GM19463 (cell line): ENCODE results near the gene MAFG.

Source experiments
- ATAC-seq: cut with Tn5 transposase; IDR thresholded peaks from one replicate; pipeline ENCODE4 v1.9.1; 2021; ENCODE audit warnings: mild to moderate bottlenecking, moderate library complexity; ENCODE audit not compliant: unreplicated experiment

The MAFG gene

DNA sequence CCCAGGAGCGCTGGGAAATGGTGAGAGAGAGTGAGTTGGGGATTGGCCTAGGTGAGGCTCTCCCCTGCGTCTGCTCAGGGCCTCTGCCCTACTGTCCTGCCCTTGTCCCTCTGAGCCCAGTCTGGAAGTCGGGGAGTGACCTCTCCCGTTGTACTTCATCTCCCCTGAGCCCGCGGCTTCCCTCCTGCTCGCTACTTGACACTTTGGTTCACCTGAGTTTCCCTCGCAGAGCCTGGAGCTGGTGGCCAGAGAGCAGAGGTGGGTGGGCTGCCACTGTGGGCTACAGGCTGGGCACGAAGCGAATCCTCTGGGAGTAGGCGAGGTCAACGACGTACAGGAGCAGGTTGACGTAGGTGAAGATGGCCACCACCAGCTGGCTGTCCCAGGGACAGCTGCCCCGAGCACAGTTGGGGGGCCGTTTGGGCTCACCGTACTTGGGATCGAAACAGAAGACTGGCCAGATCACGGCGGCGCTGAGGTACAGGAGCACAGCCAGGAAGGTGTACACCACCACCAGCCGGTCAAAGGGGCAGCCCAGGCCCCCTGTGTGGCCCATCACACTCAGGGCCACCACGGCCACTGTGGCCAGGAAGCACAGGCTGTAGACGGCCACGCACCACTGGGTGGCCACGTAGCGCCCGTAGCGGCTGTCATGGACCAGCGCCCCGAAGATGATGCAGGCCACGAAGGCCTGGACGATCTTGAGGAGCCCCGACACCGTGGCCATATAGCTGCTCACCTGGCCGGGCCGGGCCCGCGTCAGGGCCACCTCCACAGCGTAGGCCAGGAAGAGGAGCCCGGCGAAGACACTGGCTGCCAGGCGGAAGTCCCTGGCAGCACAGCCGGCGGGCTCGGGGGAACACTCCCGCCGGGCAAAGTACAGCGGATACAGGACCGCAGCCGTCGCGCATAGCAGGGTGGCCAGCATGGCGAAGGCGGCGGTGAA is 13.3 kb upstream of the MAFG start:
- no peak for ATAC-seq

DNA sequence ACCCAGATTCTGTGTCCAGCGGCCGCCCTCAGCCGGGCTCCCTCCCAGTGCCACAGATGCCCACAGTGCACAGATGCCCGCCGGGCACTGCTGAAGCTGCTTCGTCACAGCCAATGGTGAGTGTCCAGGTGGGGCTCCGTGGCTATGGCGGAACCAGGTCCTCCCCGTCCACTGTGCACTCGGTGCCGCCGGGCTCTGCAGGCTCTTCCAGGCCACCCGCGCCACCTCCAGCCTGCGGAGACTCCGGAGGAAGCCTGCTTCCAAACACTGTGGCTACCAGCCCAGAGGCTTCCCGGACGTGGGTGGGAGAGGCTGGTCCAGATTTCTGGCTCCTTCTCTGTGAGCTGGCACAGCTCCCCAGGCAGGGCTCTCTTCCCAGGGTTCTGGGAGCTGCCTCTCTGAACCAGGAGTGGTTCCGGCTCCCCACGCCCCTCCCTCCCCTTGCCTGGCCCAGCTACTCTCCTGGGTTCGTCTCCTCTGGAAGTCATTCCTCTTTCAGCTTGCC is 12.4 kb upstream of the MAFG start:
- ATAC-seq: no peak

DNA sequence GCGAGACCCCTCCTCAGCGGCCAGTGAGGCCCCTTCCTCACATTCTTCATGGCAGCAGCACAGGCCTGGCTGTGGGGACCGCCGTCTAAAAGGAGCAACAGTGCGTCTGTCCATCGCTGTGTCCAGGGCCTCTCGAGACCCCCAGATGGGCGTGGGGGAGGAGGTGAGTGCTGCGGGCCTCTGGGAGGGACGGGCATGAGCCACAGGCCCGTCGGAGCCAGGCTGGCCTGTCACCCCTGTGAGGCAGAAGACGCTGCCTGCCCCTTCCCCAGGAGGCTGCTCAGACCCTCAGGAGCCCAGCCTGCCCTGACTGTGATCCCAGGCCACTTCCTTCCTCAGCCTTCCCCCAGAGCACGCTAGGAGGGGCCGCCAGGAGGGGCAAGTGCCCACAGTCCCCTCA is 11.7 kb upstream of the MAFG start:
- ATAC-seq: no peak

DNA sequence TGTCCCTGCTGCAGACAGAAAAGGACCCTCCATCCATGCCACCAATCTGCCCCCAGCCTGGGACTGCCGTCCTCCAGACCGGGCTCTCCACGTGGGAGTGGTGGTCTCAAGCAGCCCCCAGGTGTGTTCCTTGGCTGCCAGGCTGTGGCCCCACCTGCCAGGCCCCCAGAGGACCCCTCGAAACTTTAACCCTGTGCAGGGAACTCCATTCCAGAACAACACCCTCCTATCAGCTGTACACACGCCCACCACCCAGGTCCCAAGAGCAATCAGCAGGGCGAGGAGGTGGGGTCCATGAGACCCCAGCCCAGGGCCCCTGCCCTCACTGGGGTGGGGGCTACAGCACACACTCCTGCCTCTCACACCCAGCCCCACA is 8.2 kb upstream of the MAFG start:
- no peak for ATAC-seq

DNA sequence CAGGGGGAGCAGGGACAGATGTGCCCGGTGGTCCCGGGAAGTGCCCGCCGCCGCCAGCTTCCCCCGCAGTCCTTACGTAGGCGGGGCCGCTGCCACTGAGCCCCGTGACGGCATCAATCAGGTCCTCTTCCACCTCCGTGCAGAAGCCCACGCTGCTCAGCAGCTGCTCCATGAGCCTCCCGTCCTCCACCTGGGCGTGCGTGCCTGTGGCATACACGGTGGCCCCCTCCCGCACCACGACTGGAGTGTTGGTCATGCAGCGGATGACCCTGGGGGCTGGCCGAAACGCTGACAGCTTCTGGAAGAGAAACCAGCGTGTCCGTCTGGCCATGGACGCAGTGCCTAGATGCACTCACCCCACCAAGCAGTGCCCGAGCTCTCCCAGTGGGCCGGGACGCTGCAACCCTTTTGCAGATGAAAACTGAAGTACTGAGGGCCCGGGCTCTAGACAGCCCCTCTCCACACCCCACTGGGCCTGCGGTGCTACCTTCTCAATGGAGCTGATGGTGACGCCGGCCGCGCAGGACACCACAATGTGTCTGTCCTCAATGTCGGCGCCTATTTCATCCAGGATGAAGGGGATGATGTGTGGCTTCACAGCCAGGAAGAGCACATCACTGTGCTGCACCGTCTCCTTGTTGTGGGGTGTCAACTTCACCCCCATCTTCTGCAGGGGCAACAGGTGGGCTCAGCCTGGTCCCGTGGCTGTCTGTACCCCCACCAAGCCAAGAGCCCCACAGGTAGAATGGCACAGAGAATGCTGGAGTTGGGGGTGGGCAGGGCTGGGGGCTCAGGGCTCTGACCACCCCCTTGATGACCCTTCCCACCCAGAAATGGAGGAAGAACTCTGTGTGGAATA is 7.5 kb upstream of the MAFG start:
- ATAC-seq: no peak

DNA sequence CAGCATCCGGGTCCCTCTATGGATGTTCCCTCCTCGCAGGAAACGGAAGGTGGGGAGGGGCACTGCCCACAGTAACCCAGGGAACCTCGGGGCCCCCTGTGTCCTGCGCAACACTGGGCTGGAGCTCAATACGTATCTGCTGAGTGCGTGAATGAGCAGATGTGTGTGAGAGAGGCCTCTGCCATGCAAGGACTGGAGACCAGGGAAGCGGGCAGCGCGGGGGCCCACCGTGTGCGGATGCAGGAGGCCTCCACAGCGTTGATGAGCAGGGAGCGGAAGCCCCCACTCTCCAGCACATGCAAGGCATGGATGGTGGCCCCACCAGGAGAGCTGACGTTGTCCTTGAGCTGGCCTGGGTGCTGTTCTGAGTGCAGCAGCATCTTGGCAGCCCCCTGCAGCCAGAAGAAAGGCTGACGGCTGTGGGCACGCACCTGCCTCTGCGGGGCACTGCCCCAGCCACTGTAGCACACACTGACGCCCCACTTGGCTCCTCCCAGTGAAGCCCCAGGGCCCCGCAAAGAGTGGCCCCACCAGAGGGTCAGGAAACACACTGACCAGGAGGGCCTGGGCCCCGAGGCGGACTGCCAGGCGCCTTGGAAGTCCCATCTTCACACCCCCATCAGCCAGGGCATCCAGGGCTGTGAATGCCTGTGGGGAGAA is 6.7 kb upstream of the MAFG start:
- no peak for ATAC-seq

DNA sequence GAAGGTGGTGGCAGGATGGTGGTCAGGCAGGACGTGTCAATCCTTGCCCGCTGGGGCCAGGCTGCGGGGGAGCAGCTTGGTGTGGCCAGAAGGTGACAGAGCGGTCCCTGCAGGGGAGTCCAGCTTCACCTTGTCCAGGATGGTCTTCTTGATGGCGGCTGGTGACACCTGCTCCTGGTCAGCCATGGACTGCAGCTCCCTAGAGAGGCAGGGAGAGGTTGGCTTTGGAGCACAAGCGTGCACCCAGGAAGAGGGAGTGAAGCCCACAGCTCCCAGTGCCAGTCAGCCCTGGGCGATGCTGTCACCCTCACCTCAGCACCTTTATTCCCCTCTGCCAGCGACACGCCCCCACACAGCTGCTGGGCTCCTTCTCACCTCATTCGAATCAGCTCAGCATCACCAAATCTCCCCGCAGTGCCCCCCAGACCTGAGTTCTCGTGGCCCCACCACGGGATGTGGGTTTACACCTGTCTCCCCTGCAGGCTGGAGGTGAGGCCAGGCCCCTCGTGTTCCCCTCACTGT is 5.7 kb upstream of the MAFG start:
- ATAC-seq: no peak

DNA sequence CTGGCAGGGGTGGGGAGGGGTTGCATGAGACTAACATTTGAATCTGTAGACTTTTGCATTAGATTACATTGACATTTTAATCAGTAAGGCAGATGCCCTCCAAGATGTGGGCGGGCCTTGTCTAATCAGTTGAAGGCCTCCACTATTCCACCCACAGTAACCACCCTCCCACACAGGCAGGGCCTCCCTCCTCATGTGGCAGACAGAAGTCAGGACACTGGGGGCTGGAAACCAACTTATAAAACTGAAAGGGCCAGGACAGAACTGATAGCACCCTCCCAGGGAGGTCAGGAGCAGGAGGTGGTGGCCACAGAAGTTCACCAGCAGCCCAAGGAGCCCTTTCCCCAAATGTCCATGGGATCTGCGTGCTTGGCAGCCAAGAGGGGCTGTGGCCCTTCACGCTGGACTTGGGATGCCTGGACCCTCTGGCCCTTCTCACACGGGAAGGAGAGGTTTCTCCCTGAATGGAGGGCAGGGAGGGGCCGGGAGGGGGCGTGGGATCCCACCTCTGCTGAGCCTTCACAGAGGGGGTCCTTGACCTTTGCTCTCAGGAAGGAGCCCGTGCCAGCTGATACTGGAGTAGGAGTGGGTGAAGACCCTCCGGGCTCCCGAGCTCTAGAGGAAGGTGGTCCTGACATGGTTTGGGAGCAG is 4.9 kb upstream of the MAFG start:
- no peak for ATAC-seq

DNA sequence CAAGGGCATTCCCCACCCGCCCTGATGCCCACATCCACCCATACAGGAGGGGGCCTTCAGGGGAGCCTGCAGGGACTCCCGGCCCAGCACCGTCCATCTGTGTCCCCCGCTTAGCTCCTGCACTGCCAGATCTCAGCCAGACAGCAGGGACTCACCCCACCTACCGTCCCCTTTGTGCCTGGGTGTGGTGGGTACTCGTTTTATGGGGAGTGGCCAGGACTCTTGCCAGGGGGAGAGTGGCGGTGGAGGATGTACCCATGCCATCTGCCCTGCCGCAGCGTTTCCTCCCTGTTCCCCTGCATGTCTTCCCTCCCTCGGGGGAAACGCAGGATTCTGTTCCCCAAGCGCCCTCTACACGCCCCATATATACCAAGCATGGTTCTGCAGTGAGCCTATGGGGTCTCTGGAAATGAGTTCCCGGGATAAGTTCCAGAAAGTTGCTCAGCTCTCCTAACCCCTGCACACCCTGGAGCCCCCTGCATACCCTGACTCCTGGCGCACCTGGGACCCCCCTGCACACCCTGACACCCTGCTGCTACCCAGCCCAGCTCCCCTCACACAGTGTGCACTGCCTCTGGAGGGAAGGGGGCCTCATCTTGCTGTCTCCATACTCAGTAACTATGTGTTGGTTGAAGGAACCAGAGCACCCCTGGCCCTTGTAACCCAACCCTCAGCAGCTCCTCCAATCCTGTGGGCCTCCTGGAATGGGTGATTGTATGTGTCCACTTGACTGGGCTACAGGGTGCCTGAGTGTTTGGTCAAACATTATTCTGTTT is 4.2 kb upstream of the MAFG start:
- ATAC-seq: no peak

DNA sequence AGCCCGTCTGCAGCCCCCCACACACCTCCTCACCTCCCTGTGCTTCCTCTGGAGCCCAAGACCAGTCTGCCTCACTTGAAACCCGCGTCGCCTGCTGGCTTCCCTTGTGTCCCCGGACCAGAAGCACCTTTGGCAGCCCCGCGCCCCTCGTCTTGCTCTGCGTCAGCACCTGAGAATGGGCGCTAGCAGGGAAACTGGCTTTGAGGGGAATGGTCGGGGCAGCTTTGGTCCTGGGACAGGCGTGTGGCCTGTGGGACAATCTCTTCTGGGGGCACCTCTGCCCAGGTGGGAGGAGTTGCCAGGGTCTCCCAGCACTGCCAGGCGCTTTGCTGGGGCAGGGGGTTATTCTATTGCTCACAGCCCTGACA is 3.6 kb upstream of the MAFG start:
- no peak for ATAC-seq

DNA sequence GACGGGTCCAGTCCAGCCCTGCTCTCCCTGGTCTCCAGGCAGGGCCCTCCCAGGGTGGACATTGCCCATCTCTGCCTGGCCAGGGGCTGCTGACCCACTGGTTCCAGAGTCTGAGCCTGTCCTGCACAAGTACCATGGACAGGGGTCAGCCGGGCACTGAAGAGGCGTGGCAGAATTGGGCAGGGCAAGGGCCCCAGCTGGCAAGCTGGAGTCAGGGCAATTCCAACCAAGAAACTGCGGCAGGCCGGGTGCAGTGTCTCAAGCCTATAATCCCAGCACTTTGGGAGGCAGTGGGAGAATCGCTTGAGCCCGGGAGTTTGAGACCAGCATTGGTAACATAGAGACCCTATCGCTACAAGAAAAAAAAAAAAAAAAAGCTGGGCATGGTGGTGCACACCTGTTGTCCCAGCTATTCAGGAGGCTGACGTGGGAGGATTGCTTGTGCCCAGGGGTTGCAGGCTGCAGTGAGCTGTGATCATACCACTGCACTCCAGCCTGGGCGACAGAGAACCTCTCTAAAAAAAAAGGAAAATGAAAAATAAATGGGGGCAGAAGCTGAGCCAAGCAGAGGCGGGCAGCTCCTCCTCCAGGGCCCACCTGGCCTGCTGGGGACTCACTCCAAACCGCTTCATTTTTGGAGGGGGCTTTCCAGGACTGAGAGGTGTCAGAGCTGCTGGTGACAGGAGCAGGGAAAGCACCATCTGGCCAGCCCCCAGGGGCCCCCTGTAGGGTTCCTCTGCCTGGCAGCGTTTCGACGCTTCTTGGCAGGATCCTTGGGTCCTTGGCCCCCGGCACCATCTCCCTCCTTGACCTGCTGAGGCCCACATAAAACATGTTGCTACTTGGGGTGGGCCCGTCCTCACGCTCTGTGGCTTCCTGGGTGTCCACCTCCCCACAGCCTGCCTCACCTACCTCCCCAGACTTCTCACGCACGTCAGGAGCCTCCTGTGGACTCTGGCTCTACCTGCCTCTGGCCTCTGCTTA is 2.9 kb upstream of the MAFG start:
- ATAC-seq: no peak

DNA sequence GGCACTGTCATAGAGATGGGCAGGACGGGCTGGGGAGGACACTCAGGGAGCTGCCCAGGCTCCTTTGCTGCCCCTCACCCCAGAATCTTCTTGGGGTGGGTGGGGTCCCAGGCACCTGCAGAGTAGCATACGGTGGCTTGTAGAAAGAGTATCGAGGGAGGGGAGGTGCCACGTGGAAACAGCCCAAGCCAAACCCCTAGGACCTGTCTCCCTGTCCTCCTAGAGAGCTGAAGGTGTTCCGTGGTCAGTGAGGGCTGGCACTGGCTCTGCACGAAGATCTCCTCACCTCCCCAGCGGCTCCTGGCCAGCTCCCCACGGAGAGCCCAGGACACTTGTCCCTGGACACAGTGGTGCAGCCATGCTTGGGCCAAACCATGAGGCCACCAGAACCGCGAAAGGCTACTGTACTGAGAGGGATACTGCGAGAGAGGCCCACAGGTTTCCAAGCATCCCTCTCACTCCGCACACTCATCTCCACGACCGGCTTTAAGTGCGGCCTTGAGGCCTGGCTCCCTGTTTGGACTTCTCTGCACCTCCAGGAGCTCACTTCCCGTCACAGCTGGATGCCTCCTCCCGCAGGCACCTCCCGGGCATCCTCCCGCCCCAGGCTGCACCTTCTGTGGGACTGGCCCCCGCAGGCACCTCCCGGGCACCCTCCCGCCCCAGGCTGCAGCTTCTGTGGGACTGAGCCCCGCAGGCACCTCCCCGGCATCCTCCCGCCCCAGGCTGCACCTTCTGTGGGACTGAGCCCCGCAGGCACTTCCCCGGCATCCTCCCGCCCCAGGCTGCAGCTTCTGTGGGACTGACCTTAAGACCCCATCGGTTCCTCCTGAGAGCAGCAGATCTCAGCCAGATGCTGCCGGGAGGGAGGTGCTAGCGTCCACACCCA is 2.0 kb upstream of the MAFG start:
- no peak for ATAC-seq

DNA sequence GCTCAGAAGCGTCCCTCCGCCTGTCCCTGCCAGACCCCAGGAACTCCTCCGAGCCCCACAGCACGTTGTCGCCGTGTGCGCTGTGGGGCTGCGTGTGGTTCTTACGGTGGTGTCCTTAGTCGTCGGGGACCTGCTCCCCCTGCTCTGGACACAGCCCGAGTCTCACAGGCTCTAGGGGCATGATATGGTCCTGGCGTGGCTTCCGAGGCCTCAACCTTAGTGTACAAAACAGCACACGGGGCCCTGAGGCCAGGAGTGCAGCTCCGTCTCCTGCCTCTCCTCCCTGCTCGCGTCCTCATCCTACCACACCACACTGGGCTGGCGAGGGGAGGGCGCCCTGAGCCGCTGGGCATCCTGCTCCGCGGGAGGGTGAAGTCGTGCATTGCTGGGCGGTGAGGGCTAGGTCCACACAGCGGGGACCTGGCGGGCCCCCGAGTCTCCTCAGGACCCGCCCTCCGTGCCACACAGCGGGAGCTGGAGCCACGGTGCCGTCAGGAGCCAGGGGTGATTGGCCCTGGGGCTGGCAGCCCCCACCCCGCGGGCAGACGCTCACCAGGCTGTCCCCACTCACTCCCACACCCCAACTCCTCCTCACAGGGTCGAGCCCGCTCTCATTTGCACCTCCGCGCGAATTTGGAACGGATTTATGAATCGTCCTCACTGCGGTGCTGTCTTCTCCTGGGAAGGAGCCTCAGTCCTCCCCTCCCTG is 1.2 kb upstream of the MAFG start:
- no peak for ATAC-seq

DNA sequence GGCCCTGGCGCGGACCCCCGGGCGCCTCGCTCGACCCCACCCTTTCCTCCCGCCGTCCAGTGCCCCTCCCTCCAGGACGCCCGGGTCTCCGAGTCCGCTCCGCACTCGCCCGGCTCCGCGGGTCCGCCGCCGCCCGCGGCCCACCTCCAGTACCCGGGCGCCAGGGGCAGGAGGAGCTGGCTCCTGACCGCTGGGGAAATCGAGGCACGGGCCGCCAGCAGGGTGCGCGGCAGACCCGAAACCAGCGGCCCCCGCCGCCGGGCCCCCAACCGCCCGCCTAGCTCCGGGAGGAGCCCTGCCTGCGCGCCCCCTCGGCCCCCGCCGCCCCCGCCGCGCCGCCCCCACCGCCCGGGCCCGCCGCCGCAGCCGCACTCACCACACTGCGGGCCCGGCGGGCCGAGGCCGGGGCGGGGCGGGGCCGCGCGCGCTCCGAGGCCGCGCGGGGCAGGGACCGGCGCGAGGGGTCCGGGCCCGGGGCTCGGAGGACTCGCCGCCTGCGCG is 333 bp downstream of the MAFG start:
- ATAC-seq: no peak

DNA sequence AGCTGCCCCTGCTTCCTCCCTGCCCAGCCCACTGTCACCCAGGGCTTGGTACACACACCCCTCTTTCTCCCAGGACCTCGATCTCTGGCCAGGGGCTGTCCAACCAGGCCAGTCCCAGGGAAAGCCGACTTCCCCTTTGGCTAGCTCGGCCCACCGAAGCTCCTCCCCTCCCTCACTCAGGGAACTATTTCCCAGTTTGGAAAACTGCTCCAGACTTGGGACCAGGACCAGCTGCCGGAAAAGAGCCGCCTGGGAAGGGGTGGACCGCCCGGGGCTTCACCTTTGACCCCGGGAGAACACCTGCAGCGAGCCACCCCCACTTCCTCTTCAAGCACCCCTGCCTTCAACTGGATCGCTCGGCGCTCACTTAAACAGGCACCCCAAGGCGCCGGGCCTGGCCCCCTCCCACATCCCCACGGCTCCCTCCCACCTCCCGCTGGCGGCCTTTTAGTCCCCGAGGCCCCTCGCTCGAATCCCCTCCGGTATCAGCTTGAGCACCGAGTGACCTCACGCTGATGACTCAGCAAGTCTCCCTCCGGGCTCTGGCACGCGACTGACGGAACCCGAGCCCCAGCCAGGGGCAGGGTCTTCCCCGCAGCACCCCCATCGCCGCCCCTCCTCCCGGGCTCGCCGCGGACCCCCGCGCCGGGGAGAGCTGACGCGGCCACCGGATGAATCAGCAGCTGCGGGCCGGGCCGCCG is 934 bp downstream of the MAFG start:
- ATAC-seq: no peak

DNA sequence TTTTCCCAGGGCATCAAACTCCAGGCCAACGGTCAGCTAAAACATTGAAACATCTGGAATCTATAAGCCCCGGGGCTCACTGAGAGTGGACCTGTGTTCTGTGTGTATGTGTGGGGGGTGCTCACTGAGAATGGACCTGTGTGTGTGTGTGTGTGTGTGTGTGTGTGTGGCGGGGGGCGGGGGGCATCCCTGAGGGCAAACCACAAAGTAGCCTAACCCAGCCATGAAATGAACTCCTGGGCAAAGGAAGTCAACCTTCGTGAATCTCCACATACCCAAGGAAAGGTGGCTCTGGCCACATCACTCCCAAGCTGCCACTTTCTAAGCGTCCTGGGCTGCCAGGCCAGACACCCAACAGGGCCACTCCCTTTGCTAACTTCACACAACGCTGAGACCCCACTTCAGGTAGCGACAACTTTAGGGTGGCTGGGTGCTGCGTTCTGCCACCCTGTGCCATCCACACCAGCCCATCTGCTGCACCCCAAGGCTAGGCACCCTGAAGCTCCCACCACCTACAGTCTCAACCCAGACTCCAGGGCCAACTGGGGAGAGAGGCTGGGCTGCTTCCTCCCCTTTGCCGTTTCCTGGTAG is 1.6 kb downstream of the MAFG start:
- no peak for ATAC-seq
